B cell (primary cell): ENCODE data around the gene FGFRL1.

Experiments
- CTCF ChIP-seq: fragments of 200-600 bp; IDR thresholded peaks from one replicate; pipeline ENCODE4 v1.8.0; 2022; ENCODE audit warnings: antibody characterized with exemption, mild to moderate bottlenecking
- EZH2 ChIP-seq: IDR thresholded peaks from 2 replicates; pipeline ENCODE4 v1.6.1; 2012; ENCODE audit warnings: borderline replicate concordance, low read depth, mild to moderate bottlenecking, moderate library complexity, low read length; ENCODE audit not compliant: insufficient read depth, poor library complexity, severe bottlenecking

GRCh38 chr4:1061056-1061700 is 49.8 kb downstream of the FGFRL1 start:
- TF ChIP-seq CTCF (no peak), EZH2 (no peak)
